AG10803 (cell line): ENCODE results near the gene PLCL1.

Experiments used
- DNase-seq: peaks from one replicate; pipeline ENCODE4 v3.0.0; 2010; ENCODE audit warnings: low read depth
- H3K4me3 ChIP-seq: 2 replicates; pipeline ENCODE4 v1.5.1; 2011; ENCODE audit warnings: mild to moderate bottlenecking, low read length, control low read depth
- TF ChIP-seq, protein P1 (sequence below): conservative IDR thresholded peaks from 2 replicates; pipeline ENCODE4 v1.5.1; 2011; ENCODE audit warnings: mild to moderate bottlenecking, low read length, control low read depth, inconsistent platforms

PLCL1 gene

DNA sequence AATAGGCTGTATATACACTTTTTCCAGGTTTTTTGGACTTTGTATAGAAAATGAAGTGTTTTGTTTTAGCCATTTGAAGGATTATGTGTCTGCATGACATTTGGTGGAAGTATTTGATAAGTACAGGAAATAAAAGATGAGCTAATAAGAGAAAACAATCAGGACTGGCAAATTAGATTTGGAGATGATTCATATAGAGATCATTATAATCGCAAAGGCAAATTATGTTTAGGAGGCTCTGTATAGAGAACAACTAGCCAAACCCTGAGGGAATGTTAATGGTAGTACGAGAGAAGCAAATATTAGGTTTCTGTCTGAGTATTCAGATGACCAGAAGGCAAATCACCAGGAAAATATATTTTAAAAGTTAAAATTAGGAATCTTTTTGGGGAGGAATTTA, 41.7 kb downstream of the PLCL1 start:
- no peak for DNase-seq
- no peak overlapping the region for H3K4me3 ChIP-seq
- TF ChIP-seq, protein P1, sequence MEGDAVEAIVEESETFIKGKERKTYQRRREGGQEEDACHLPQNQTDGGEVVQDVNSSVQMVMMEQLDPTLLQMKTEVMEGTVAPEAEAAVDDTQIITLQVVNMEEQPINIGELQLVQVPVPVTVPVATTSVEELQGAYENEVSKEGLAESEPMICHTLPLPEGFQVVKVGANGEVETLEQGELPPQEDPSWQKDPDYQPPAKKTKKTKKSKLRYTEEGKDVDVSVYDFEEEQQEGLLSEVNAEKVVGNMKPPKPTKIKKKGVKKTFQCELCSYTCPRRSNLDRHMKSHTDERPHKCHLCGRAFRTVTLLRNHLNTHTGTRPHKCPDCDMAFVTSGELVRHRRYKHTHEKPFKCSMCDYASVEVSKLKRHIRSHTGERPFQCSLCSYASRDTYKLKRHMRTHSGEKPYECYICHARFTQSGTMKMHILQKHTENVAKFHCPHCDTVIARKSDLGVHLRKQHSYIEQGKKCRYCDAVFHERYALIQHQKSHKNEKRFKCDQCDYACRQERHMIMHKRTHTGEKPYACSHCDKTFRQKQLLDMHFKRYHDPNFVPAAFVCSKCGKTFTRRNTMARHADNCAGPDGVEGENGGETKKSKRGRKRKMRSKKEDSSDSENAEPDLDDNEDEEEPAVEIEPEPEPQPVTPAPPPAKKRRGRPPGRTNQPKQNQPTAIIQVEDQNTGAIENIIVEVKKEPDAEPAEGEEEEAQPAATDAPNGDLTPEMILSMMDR = no peak

DNA sequence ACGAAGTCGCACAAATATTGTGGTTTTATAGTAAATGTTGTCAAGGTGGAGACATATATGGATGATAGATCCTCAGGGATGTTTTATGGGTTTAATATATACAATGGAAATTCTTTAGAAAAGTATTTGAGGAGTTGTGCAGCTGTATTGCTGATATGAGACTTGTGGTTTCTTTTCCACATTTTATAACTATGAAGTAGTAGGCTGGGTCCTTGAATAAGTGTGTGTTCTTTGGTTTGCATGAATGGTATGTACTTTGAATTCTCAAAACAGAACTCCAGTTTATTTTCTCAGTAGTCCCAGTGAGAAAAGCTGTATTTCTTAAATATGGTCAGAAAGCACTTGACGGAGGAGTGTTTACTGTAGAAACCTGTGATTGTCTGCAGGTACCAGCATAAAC, 42.4 kb downstream of the PLCL1 start:
- TF ChIP-seq, protein P1 = no peak
- H3K4me3 ChIP-seq = no peak overlapping the region
- peak; percentile 42 for DNase-seq

DNA sequence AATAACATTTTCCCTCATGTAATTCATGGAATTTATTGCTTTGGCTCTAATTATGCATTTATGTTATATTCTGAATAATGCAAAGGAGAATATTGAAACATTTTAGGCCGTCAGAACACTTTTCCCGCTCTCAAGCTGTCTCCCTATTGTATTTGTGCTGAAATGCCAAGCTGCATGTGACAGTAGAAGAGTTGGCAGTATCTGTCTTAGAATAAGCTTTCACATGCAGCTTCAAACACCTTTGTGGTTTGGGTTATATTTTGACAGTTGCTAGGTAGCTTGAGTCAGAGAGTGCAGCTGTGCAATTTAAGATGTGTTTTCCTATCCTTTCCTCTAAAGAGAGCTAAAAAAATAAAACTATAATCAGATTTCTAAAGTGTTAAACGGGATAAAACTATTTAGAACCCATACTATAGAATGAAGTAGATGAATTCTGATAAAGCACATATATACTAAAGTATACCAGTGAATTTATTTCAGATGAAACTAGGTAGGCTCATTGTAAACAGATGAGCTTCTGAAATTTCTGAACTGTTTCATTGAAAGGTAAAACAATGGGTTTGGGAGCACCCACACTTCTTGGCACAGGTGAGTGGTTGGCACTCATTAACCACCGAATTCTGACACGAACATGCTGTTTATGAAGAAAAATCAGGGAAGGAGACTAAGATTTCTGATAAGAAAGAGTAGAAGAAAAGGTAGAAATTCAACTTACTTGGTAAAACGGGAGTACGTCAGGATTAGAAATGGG, 43.4 kb downstream of the PLCL1 start:
- H3K4me3 ChIP-seq = no peak overlapping the region
- DNase-seq = no peak
- TF ChIP-seq, protein P1 = no peak

DNA sequence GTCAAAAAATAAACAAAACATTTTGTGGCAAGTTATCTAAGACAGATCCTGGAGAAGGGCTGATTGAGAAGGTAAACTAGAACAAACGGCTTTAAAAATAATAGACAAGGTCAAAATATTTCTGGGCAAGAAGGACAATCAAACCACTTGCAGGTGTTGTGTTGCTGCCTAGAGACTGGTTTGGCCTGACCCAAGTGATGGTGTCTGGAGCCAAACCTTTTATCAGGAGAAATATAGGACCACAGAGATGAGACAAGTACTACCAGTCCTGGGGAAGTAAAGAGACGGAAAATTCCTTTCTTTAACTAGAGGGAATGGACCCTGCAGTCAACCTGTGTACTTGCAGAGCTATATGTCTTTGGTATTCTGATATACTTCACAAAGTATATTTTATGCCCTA, 44.2 kb downstream of the PLCL1 start:
- H3K4me3 ChIP-seq = no peak overlapping the region
- DNase-seq = no peak
- TF ChIP-seq, protein P1 = no peak

DNA sequence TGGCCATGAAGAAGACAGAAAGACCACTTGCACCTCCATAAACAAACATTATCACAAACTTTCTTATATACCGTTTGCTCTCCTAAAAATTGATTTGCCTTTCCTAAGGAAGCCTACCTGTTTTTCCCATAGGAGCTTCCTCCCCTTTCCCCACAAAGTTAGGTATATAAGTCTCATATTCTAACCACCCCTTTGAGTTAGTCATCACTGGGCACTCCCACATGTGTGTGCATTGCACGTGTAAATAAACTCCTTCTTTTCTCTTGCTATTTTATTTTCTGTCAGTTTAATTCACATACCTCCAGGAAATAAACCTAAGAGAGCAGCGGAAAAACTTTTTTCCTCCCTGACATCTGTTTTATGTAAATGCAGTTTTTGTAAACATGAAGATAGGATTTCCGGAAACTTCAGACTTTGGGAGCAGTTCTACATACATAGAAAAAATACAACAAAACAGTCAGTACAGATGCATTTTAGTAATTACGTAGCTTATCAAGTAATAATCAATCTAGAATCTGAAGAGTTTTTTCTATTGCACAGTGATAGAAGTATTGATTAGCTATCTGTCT, 46.6 kb downstream of the PLCL1 start:
- no peak for DNase-seq
- TF ChIP-seq, protein P1 = no peak
- H3K4me3 ChIP-seq = no peak overlapping the region

DNA sequence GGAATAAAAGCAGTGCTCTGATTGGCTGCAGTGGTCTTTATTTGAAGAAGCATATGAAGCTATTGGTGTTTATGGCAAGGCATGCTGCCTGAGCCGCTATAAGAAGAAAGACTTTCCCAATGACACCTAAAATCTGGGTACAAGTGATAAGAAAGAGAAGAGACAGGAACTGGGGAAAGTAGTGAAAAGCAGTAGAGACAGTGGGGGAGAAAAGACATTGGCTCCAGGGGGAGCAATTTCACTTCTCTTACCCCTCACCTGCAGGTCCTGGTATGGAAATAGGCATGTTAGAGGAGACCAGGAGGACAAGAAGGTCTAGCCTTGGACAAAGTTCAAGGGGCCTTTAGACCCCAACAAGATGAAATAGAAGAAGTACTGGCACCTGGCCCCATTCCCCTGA, 47.1 kb downstream of the PLCL1 start:
- DNase-seq = no peak

More for the DNA sequence above, 47.1 kb downstream of the PLCL1 start:
- no peak overlapping the region for H3K4me3 ChIP-seq
- TF ChIP-seq, protein P1 = peak; percentile 27; the same call in 1 of the 2 replicates
